ENCODE measurements around the gene EYA2. TPM values are rescaled to one million over a fixed set of nuclear protein-coding genes. Genes with fewer than 3 reads are reported as not detected.

The EYA2 gene
- total RNA-seq, 1 experiment from 2014 or later = not detected

- CTCF ChIA-PET = no interaction called here
Measured at GRCh38 chr20:46991168-46991567, 96.5 kb downstream of the EYA2 start.

GRCh38 chr20:46991880-46992639 lies 97.4 kb downstream of the EYA2 start:
- Histone ChIP-seq H3K4me3 (ENCODE audit: low read depth, low read length, poor library complexity, severe bottlenecking) (no peak overlapping the region), H3K9me3 (ENCODE audit: low read depth, low read length, poor library complexity, severe bottlenecking) (no peaks in the 10 kb centered on the region), H3K4me1 (ENCODE audit: insufficient read depth, low read length, poor library complexity, severe bottlenecking) (no peaks in the 10 kb centered on the region), H3K27me3 (replicated peaks; ENCODE audit: insufficient read depth, low read depth, low read length, poor library complexity) (peaks cover 27% of the 10 kb centered on the region), H3K36me3 (ENCODE audit: insufficient read depth, low read length, poor library complexity, severe bottlenecking) (no peaks in the 10 kb centered on the region), H3K27ac (ENCODE audit: low read depth, low read length, poor library complexity, severe bottlenecking) (no peak overlapping the region)
- no TSS peak for BruUV-seq (replicated peaks)
- intact Hi-C loops (cut with micrococcal nuclease; ENCODE audit: unreplicated experiment) = no loop called here
- TF ChIP-seq EZH2 (IDR thresholded peaks at IDR 0.05; ENCODE audit: borderline replicate concordance, low read depth, low read length, poor library complexity, severe bottlenecking) (no peak), CTCF (conservative IDR thresholded peaks at IDR 0.05; ENCODE audit: low read depth, low read length) (no peak)
- CTCF ChIA-PET = no interaction called here
- POLR2A ChIA-PET (ENCODE audit: low non-redundant PET) = no interaction called here
- peak; percentile 17 for DNase-seq (ENCODE audit: low spot score)

More at GRCh38 chr20:46991168-46991567, 96.5 kb downstream of the EYA2 start:
- POLR2A ChIA-PET (ENCODE audit: low non-redundant PET) = no interaction called here
- DNase-seq (ENCODE audit: low spot score) = no peak
- BruUV-seq (replicated peaks) = no TSS peak
- H3K4me3 ChIP-seq (ENCODE audit: low read depth, low read length, poor library complexity, severe bottlenecking) = no peak overlapping the region
- H3K4me1 ChIP-seq (ENCODE audit: insufficient read depth, low read length, poor library complexity, severe bottlenecking) = no peaks in the 10 kb centered on the region
- intact Hi-C loops (cut with micrococcal nuclease; ENCODE audit: unreplicated experiment) = no loop called here
- no peaks in the 10 kb centered on the region for H3K9me3 ChIP-seq (ENCODE audit: low read depth, low read length, poor library complexity, severe bottlenecking)
- H3K36me3 ChIP-seq (ENCODE audit: insufficient read depth, low read length, poor library complexity, severe bottlenecking) = no peaks in the 10 kb centered on the region
- peaks cover 27% of the 10 kb centered on the region for H3K27me3 ChIP-seq (replicated peaks; ENCODE audit: insufficient read depth, low read depth, low read length, poor library complexity)
- H3K27ac ChIP-seq (ENCODE audit: low read depth, low read length, poor library complexity, severe bottlenecking) = no peak overlapping the region
- no peak for TF ChIP-seq CTCF (conservative IDR thresholded peaks at IDR 0.05; ENCODE audit: low read depth, low read length)
- TF ChIP-seq EZH2 (IDR thresholded peaks at IDR 0.05; ENCODE audit: borderline replicate concordance, low read depth, low read length, poor library complexity, severe bottlenecking) = no peak

- POLR2A ChIA-PET (ENCODE audit: low non-redundant PET) = no interaction called here
- no peak for TF ChIP-seq EZH2 (IDR thresholded peaks at IDR 0.05; ENCODE audit: borderline replicate concordance, low read depth, low read length, poor library complexity, severe bottlenecking)
- TF ChIP-seq CTCF (conservative IDR thresholded peaks at IDR 0.05; ENCODE audit: low read depth, low read length) = no peak
- Histone ChIP-seq H3K27me3 (replicated peaks; ENCODE audit: insufficient read depth, low read depth, low read length, poor library complexity) (peaks cover 27% of the 10 kb centered on the region), H3K9me3 (ENCODE audit: low read depth, low read length, poor library complexity, severe bottlenecking) (no peaks in the 10 kb centered on the region), H3K36me3 (ENCODE audit: insufficient read depth, low read length, poor library complexity, severe bottlenecking) (no peaks in the 10 kb centered on the region), H3K4me1 (ENCODE audit: insufficient read depth, low read length, poor library complexity, severe bottlenecking) (no peaks in the 10 kb centered on the region), H3K27ac (ENCODE audit: low read depth, low read length, poor library complexity, severe bottlenecking) (no peak overlapping the region), H3K4me3 (ENCODE audit: low read depth, low read length, poor library complexity, severe bottlenecking) (no peak overlapping the region)
- no peak for DNase-seq (ENCODE audit: low spot score)
- CTCF ChIA-PET = no interaction called here
- BruUV-seq (replicated peaks) = no TSS peak
- intact Hi-C loops (cut with micrococcal nuclease; ENCODE audit: unreplicated experiment) = no loop called here
Measured at GRCh38 chr20:46992640-46993035, 98.0 kb downstream of the EYA2 start.

All from A673 (cell line).